ENCODE measurements around the gene GLT8D2. TPM values are rescaled to one million over a fixed set of nuclear protein-coding genes. Genes with fewer than 3 reads are reported as not detected.

GLT8D2 gene
- total and polyA plus RNA-seq, 2 experiments from 2014 or later = 4.2 to 8.5 TPM

DNA sequence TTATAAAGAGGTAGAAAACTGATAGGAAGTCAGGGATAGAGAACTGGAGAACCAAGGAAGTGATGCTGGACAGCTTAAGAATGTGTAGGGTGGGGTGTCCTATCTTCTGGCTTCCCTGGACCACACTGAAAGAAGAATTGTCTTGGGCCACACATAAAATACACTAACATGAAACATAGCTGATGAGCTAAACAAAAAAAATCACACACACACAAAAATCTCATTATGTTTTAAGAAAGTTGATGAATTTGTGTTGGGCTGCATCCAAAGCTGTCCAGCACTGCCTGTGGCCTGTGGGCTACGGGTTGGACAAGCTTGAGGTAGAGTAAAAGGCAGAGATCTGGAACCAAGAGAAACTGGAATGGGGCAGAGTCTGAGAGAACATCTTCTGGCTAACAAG lies 7.4 kb downstream of the GLT8D2 start:
- Mint-ChIP-seq H3K27me3 (ENCODE audit: insufficient read depth, low read depth, poor library complexity) (peaks cover 6% of the 10 kb centered on the region), H3K36me3 (ENCODE audit: low read depth) (no peaks in the 10 kb centered on the region; the same call in 2 of the 3 replicates), H3K27ac (no peak overlapping the region), H3K4me3 (no peak overlapping the region), H3K9me3 (no peaks in the 10 kb centered on the region), H3K4me1 (no peaks in the 10 kb centered on the region)
- H2AFZ ChIP-seq = no peak overlapping the region
- no peak overlapping the region for H3K4me2 ChIP-seq
- ATAC-seq (no peak), DNase-seq (ENCODE audit: low spot score) (no peak)
- no peak overlapping the region for H3K4me3 ChIP-seq
- no peak overlapping the region for H3K27ac ChIP-seq (ENCODE audit: low read depth)
- H3K27me3 ChIP-seq (ENCODE audit: insufficient read depth) = no peaks in the 10 kb centered on the region
- no peaks in the 10 kb centered on the region for H3K4me1 ChIP-seq (ENCODE audit: insufficient read depth)
- no peaks in the 10 kb centered on the region for H3K36me3 ChIP-seq (ENCODE audit: insufficient read depth)
- no peaks in the 10 kb centered on the region for H4K20me1 ChIP-seq (replicated peaks; ENCODE audit: insufficient read depth)
- H3F3A ChIP-seq (replicated peaks; ENCODE audit: low read depth) = no peaks in the 10 kb centered on the region
- no peak for TF ChIP-seq JUNB (IDR thresholded peaks at IDR 0.05; ENCODE audit: unreplicated experiment)
- TF ChIP-seq EZH2phosphoT487 (IDR thresholded peaks at IDR 0.05; ENCODE audit: unreplicated experiment) = no peak
- no peak for TF ChIP-seq CREB1 (CRISPR knock-in tag; IDR thresholded peaks at IDR 0.05; ENCODE audit: low read depth)
- no peak for TF ChIP-seq POLR2AphosphoS5 (IDR thresholded peaks at IDR 0.05; ENCODE audit: low read depth)
- TF ChIP-seq EZH2 (IDR thresholded peaks at IDR 0.05; ENCODE audit: low read depth, unreplicated experiment) = no peak
- no peak for TF ChIP-seq NANOG (IDR thresholded peaks at IDR 0.05; ENCODE audit: borderline replicate concordance)
- no peak for TF ChIP-seq ZNF114 (CRISPR knock-in tag; IDR thresholded peaks at IDR 0.05)
- TF ChIP-seq, protein P1, sequence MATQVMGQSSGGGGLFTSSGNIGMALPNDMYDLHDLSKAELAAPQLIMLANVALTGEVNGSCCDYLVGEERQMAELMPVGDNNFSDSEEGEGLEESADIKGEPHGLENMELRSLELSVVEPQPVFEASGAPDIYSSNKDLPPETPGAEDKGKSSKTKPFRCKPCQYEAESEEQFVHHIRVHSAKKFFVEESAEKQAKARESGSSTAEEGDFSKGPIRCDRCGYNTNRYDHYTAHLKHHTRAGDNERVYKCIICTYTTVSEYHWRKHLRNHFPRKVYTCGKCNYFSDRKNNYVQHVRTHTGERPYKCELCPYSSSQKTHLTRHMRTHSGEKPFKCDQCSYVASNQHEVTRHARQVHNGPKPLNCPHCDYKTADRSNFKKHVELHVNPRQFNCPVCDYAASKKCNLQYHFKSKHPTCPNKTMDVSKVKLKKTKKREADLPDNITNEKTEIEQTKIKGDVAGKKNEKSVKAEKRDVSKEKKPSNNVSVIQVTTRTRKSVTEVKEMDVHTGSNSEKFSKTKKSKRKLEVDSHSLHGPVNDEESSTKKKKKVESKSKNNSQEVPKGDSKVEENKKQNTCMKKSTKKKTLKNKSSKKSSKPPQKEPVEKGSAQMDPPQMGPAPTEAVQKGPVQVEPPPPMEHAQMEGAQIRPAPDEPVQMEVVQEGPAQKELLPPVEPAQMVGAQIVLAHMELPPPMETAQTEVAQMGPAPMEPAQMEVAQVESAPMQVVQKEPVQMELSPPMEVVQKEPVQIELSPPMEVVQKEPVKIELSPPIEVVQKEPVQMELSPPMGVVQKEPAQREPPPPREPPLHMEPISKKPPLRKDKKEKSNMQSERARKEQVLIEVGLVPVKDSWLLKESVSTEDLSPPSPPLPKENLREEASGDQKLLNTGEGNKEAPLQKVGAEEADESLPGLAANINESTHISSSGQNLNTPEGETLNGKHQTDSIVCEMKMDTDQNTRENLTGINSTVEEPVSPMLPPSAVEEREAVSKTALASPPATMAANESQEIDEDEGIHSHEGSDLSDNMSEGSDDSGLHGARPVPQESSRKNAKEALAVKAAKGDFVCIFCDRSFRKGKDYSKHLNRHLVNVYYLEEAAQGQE (IDR thresholded peaks at IDR 0.05; ENCODE audit: unreplicated experiment) = no peak
- TF ChIP-seq, protein P2, sequence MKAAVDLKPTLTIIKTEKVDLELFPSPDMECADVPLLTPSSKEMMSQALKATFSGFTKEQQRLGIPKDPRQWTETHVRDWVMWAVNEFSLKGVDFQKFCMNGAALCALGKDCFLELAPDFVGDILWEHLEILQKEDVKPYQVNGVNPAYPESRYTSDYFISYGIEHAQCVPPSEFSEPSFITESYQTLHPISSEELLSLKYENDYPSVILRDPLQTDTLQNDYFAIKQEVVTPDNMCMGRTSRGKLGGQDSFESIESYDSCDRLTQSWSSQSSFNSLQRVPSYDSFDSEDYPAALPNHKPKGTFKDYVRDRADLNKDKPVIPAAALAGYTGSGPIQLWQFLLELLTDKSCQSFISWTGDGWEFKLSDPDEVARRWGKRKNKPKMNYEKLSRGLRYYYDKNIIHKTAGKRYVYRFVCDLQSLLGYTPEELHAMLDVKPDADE (IDR thresholded peaks at IDR 0.05) = no peak
- TF ChIP-seq, protein P3, sequence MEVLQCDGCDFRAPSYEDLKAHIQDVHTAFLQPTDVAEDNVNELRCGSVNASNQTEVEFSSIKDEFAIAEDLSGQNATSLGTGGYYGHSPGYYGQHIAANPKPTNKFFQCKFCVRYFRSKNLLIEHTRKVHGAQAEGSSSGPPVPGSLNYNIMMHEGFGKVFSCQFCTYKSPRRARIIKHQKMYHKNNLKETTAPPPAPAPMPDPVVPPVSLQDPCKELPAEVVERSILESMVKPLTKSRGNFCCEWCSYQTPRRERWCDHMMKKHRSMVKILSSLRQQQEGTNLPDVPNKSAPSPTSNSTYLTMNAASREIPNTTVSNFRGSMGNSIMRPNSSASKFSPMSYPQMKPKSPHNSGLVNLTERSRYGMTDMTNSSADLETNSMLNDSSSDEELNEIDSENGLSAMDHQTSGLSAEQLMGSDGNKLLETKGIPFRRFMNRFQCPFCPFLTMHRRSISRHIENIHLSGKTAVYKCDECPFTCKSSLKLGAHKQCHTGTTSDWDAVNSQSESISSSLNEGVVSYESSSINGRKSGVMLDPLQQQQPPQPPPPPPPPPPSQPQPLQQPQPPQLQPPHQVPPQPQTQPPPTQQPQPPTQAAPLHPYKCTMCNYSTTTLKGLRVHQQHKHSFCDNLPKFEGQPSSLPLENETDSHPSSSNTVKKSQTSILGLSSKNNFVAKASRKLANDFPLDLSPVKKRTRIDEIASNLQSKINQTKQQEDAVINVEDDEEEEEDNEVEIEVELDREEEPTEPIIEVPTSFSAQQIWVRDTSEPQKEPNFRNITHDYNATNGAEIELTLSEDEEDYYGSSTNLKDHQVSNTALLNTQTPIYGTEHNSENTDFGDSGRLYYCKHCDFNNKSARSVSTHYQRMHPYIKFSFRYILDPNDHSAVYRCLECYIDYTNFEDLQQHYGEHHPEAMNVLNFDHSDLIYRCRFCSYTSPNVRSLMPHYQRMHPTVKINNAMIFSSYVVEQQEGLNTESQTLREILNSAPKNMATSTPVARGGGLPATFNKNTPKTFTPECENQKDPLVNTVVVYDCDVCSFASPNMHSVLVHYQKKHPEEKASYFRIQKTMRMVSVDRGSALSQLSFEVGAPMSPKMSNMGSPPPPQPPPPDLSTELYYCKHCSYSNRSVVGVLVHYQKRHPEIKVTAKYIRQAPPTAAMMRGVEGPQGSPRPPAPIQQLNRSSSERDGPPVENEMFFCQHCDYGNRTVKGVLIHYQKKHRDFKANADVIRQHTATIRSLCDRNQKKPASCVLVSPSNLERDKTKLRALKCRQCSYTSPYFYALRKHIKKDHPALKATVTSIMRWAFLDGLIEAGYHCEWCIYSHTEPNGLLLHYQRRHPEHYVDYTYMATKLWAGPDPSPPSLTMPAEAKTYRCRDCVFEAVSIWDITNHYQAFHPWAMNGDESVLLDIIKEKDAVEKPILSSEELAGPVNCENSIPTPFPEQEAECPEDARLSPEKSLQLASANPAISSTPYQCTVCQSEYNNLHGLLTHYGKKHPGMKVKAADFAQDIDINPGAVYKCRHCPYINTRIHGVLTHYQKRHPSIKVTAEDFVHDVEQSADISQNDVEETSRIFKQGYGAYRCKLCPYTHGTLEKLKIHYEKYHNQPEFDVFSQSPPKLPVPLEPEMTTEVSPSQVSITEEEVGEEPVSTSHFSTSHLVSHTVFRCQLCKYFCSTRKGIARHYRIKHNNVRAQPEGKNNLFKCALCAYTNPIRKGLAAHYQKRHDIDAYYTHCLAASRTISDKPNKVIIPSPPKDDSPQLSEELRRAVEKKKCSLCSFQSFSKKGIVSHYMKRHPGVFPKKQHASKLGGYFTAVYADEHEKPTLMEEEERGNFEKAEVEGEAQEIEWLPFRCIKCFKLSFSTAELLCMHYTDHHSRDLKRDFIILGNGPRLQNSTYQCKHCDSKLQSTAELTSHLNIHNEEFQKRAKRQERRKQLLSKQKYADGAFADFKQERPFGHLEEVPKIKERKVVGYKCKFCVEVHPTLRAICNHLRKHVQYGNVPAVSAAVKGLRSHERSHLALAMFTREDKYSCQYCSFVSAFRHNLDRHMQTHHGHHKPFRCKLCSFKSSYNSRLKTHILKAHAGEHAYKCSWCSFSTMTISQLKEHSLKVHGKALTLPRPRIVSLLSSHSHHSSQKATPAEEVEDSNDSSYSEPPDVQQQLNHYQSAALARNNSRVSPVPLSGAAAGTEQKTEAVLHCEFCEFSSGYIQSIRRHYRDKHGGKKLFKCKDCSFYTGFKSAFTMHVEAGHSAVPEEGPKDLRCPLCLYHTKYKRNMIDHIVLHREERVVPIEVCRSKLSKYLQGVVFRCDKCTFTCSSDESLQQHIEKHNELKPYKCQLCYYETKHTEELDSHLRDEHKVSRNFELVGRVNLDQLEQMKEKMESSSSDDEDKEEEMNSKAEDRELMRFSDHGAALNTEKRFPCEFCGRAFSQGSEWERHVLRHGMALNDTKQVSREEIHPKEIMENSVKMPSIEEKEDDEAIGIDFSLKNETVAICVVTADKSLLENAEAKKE (CRISPR knock-in tag; IDR thresholded peaks at IDR 0.05) = no peak
- TF ChIP-seq ZNF331 (CRISPR knock-in tag; IDR thresholded peaks at IDR 0.05; ENCODE audit: low read depth) = no peak
- no peak for TF ChIP-seq STAT1 (IDR thresholded peaks at IDR 0.05; ENCODE audit: unreplicated experiment)
- TF ChIP-seq, protein P4, sequence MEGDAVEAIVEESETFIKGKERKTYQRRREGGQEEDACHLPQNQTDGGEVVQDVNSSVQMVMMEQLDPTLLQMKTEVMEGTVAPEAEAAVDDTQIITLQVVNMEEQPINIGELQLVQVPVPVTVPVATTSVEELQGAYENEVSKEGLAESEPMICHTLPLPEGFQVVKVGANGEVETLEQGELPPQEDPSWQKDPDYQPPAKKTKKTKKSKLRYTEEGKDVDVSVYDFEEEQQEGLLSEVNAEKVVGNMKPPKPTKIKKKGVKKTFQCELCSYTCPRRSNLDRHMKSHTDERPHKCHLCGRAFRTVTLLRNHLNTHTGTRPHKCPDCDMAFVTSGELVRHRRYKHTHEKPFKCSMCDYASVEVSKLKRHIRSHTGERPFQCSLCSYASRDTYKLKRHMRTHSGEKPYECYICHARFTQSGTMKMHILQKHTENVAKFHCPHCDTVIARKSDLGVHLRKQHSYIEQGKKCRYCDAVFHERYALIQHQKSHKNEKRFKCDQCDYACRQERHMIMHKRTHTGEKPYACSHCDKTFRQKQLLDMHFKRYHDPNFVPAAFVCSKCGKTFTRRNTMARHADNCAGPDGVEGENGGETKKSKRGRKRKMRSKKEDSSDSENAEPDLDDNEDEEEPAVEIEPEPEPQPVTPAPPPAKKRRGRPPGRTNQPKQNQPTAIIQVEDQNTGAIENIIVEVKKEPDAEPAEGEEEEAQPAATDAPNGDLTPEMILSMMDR (conservative IDR thresholded peaks at IDR 0.05; ENCODE audit: low read depth in 2 of 2) = no peak
- no peaks in the 10 kb centered on the region for H3K9me2 ChIP-seq (ENCODE audit: insufficient read depth)
- H3K79me2 ChIP-seq (replicated peaks; ENCODE audit: insufficient read depth) = no peaks in the 10 kb centered on the region
